GDM1 (cell line): ENCODE data around the gene GOLT1A.
A peak's percentile ranks its signal among the peaks of the same experiment; 100 is the strongest.

Experiments used
- DNase-seq: peaks from one replicate; lab custom pipeline; 2025; lab: John Stamatoyannopoulos, UW

The GOLT1A gene

GRCh38 chr1:204191456-204191855 is 22.3 kb downstream of the GOLT1A start:
- no peak for DNase-seq

GRCh38 chr1:204190212-204191211 is 23.3 kb downstream of the GOLT1A start:
- DNase-seq: peak; percentile 53

GRCh38 chr1:204188959-204189639 is 24.7 kb downstream of the GOLT1A start:
- no peak for DNase-seq

GRCh38 chr1:204186597-204186996 is 27.2 kb downstream of the GOLT1A start:
- DNase-seq: no peak

- no peak for DNase-seq
Observed at GRCh38 chr1:204181116-204181515, 32.7 kb downstream of the GOLT1A start.

- no peak for DNase-seq
Observed at GRCh38 chr1:204180133-204180532, 33.7 kb downstream of the GOLT1A start.

GRCh38 chr1:204178487-204179281 is 35.1 kb downstream of the GOLT1A start:
- peak; percentile 55 for DNase-seq

- peak; percentile 69 for DNase-seq
Observed at GRCh38 chr1:204177133-204177532, 36.7 kb downstream of the GOLT1A start.

GRCh38 chr1:204176049-204176448 is 37.7 kb downstream of the GOLT1A start:
- DNase-seq: no peak

GRCh38 chr1:204174958-204175357 is 38.8 kb downstream of the GOLT1A start:
- DNase-seq: no peak

- no peak for DNase-seq
Observed at GRCh38 chr1:204172404-204173029, 41.3 kb downstream of the GOLT1A start.

GRCh38 chr1:204171751-204172178 is 42.0 kb downstream of the GOLT1A start:
- DNase-seq: no peak

- no peak for DNase-seq
Observed at GRCh38 chr1:204170494-204171155, 43.2 kb downstream of the GOLT1A start.

- DNase-seq: no peak
Observed at GRCh38 chr1:204169858-204170257, 43.9 kb downstream of the GOLT1A start.

GRCh38 chr1:204167730-204168129 is 46.1 kb downstream of the GOLT1A start:
- DNase-seq: no peak

GRCh38 chr1:204166219-204166618 is 47.6 kb downstream of the GOLT1A start, which contains the start of gene REN:
Gene REN, minus strand, starts transcription at chr1:204166337. Its CDS starts 44 bp downstream, at chr1:204166293.
- no peak for DNase-seq

- peak; percentile 76 for DNase-seq
Observed at GRCh38 chr1:204162494-204163074, 51.2 kb downstream of the GOLT1A start.

- DNase-seq: no peak
Observed at GRCh38 chr1:204161609-204162493, 51.9 kb downstream of the GOLT1A start.

GRCh38 chr1:204157962-204158361 is 55.8 kb downstream of the GOLT1A start:
- no peak for DNase-seq

GRCh38 chr1:204155881-204156280 is 57.9 kb downstream of the GOLT1A start:
- DNase-seq: no peak
